ENCODE results near the gene XKR7.

Gene XKR7

GRCh38 chr20:31945319-31945718 lies 22.6 kb upstream of the XKR7 start:
- DNase-seq, result no peak

GRCh38 chr20:31945785-31946184 lies 22.2 kb upstream of the XKR7 start:
- no peak for DNase-seq

GRCh38 chr20:31948008-31948407 lies 19.9 kb upstream of the XKR7 start:
- no peak for DNase-seq

GRCh38 chr20:31949877-31950646 lies 17.9 kb upstream of the XKR7 start:
- DNase-seq, result no peak

GRCh38 chr20:31951203-31951529 lies 16.8 kb upstream of the XKR7 start:
- no peak for DNase-seq

- peak; percentile 98 for DNase-seq
These were observed 16.2 kb upstream of the XKR7 start, which contains the start of gene PDRG1 for GRCh38 chr20:31951530-31952453. PDRG1 (minus strand) TSS chr20:31952046; CDS start chr20:31951961, 85 bp downstream.

- DNase-seq, result no peak
These were observed 14.3 kb upstream of the XKR7 start for GRCh38 chr20:31953556-31954148.

GRCh38 chr20:31954500-31954899 lies 13.5 kb upstream of the XKR7 start:
- DNase-seq, result no peak

GRCh38 chr20:31956556-31957526 lies 11.1 kb upstream of the XKR7 start:
- no peak for DNase-seq

GRCh38 chr20:31962761-31963160 lies 5.2 kb upstream of the XKR7 start:
- no peak for DNase-seq

GRCh38 chr20:31963889-31964288 lies 4.1 kb upstream of the XKR7 start:
- no peak for DNase-seq

- DNase-seq, result no peak
These were observed 828 bp upstream of the XKR7 start for GRCh38 chr20:31966991-31967655.

- peak; percentile 89 for DNase-seq
These were observed 558 bp downstream of the XKR7 start for GRCh38 chr20:31968291-31969126.

- no peak for DNase-seq
These were observed 2.0 kb downstream of the XKR7 start for GRCh38 chr20:31969991-31970390.

- no peak for DNase-seq
These were observed 4.6 kb downstream of the XKR7 start for GRCh38 chr20:31972471-31973021.

GRCh38 chr20:31974296-31974695 lies 6.3 kb downstream of the XKR7 start:
- DNase-seq, result no peak

- DNase-seq, result no peak
These were observed 7.1 kb downstream of the XKR7 start for GRCh38 chr20:31974951-31975487.

- DNase-seq, result no peak
These were observed 7.9 kb downstream of the XKR7 start for GRCh38 chr20:31975874-31976273.

- DNase-seq, result no peak
These were observed 9.1 kb downstream of the XKR7 start for GRCh38 chr20:31977080-31977479.

- DNase-seq, result no peak
These were observed 11.9 kb downstream of the XKR7 start for GRCh38 chr20:31979713-31980426.

Data from activated T-cell treated with anti-CD3 and anti-CD28 coated beads, Interleukin-2, amount 50 U/mL, for 1 hour (primary cell).